HT-29 (cell line): ENCODE measurements around the gene CACNA2D1. TPM values are rescaled to one million over a fixed set of nuclear protein-coding genes. Genes with fewer than 3 reads are reported as not detected.
A peak's percentile ranks its signal among the peaks of the same experiment; 100 is the strongest.

ENCODE experiments used
- DNase-seq: peaks from one replicate; pipeline ENCODE4 v3.0.0-alpha.2; 2015; ENCODE audit warnings: low spot score
- total RNA-seq: library from RNA; depleted of rRNA; stranded (reverse); fragments of >200 nt; shearing (Covaris generic); gene quantifications from 2 replicates; pipeline ENCODE4 v1.2.3, GENCODE V29; 2014

Gene CACNA2D1
- total RNA-seq, 1 experiment from 2014 or later: not detected

DNA sequence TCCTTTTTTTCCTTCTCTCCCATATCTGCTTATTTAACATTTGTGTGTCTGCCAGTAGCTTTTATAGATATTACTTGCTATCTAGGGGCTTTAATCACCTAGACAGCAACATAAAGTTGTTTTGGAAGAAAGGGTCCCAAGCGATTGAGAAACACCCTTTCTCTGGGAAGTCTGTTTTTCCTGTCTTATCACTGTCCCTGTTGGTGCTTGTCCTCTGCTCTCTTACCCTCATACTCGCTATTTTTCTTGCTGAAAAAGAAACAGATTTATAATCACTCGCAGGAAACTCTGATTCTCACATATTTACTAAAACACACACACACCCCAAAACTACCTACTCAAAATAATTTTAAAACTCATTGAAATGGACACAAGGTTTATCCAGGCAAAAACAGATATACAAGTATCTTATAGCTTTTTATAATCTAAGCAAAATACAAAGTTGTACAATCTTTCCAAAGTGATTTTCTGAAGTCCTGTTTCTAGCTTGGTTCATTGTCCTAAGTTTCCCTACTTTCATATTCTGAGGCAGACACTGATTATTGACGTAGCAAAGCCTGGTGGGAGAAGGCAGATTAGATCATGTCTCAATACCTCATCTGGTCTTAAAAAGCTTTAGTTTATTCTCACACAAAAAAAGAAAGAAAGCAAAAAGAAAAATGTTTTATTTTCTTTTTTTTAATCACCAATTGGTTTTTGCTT is 157.3 kb downstream of the CACNA2D1 start:
- no peak for DNase-seq

DNA sequence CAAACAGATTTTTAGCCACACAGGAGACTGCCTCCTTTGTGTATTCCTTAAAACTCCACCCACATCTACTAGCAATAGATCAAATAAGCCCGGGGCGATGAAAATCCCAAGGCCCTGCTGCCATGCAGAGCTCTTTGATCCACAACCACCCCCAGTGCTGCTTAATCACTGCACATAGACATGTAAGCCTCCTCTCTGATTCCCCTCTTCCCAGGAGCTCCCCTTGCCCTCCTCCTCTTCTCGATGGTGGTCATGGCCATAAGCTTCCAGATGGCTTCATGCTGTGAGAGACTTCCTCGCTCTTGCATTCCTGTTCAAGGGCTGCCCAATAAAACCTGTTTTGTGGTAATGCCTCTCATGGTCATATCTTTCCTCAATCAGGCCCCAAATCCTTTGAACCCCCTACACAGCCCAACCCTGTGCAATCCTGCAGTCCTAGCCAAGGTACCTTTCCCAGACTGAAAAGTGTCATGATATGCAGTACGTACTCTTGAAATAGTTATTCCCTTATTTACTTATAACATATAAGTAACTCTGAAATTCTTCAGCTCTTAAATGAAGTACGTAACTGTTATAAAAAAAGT is 158.5 kb downstream of the CACNA2D1 start:
- DNase-seq: no peak

DNA sequence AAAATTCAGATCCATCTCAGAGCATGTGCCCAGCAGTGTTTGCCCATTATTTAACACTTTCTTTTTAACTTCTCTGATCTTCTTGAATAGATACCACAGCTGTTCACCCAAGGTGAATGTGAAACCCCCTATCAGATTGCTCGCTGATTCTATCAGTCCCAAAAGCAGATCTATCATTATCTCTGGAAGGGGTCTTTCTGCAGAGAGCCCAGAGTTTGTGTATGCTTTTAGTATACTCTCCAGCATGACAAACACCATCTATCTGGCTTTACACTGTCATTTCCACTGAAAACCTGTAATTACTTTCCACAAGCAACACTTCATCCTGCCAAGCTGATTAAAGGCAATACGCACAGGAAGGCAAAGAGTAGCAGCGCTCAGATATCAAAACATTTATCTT is 168.2 kb downstream of the CACNA2D1 start:
- DNase-seq: no peak

DNA sequence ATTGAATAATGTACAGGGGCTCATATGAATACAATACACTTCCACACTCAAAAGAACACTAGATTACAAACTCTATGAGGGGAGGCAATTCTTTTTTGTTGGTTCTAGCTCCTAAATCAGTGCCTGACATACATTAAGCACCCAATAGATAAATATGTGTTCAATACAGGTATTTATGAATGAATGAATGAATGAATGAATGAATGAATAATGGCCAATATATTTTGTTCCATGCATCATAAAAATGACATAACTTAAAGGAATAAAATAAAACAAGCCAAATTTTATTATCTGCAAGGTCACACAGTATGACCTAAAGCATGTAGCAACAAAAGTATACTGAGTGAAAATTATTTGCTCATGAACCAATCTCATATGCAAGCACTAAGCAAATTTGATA is 168.9 kb downstream of the CACNA2D1 start:
- DNase-seq: no peak

DNA sequence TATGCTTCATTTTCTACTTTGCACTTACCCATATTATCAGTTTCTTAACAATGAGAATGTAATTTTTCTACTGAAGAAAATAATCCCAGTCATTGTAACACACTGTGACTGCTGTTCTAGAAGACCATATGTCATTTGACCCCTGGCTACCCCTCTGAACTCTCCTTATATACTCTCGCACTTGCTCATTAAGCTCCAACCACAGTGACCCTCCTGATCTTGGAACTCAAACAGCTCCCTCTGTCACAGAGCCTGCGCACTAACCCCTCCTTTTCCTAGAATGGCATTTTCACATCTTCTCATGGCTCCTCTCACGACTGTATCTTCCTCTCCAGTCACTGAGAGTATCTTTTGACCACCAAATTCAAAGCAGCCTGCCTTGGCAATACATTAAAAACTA is 169.7 kb downstream of the CACNA2D1 start:
- DNase-seq: no peak

DNA sequence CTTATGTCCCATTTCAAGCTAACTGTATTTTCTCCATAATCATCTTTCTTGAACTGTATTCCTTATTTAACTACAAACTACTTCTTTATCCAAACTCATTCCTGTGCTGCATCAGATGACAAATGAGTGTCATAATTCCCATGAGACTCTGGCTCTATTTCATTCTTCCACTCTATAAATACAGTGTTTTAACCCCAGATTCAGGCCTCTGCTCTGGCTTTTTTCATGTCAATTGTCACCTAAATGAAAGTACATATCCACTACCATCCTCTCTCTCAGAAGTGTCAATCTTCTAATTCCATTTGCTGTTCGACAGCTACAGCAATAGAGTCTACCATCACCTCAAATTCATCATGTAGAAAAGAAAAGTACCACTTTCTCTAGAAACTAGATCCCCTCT is 172.7 kb downstream of the CACNA2D1 start:
- DNase-seq: no peak

DNA sequence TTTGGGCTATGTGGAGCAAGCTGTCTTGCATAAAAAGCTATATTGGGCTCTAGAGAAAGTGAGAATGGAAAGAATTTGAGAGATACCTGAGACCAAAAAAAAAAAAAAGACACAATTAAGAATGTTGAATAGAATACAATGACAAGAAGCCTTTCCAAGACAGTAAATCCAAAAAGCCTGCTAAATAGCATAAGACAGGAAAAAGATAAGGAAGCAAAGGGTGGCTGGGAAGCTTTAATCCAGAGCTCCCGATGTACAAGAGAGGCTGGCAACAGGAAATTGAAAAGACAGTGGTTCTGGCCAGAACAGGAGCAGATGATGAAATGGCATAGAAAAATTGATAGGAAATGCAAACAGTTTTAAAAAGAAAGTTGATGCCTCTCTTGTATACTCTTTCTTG is 174.9 kb downstream of the CACNA2D1 start:
- DNase-seq: no peak

DNA sequence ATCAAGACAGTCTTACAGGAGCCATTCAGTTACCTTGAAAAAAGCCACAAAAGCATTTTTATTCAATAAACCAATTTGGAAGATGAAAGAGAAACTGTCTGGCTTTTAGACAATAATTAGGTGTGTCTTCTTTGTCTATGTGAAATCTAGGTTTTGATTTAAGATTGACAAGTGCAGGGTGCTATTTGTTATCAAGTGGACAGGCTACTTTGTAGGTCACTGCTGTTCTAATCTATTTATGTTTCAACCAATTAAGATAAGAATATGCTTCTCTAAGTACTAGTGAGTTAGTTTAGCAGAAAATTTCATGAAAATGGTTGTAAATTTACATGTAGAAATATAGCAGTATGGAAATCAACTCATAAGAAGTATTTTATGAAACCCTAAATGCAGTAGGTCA is 177.5 kb downstream of the CACNA2D1 start:
- no peak for DNase-seq

DNA sequence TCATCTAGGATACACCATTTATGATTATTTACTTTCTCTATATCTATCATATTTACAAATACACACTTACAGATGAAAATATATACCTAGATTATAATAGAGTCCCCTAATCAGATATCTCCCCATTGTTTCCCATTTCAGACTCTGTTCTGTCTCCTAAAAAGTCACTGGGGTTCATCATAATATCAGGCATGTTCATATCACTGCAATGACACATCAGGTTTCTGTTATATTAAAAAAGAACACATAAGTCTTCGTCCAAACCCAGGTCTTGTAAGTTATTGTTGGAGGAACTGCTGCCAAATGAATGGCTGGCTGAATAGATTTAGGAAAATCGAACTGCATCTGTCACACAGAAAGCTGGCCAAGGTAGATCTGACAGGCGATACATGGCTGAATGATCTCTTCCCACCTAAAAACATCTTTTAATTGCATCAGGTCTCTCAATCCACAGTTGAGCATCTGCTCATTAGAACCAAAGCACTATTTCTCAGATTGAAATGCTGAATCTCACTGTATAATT is 178.7 kb downstream of the CACNA2D1 start:
- DNase-seq: no peak

DNA sequence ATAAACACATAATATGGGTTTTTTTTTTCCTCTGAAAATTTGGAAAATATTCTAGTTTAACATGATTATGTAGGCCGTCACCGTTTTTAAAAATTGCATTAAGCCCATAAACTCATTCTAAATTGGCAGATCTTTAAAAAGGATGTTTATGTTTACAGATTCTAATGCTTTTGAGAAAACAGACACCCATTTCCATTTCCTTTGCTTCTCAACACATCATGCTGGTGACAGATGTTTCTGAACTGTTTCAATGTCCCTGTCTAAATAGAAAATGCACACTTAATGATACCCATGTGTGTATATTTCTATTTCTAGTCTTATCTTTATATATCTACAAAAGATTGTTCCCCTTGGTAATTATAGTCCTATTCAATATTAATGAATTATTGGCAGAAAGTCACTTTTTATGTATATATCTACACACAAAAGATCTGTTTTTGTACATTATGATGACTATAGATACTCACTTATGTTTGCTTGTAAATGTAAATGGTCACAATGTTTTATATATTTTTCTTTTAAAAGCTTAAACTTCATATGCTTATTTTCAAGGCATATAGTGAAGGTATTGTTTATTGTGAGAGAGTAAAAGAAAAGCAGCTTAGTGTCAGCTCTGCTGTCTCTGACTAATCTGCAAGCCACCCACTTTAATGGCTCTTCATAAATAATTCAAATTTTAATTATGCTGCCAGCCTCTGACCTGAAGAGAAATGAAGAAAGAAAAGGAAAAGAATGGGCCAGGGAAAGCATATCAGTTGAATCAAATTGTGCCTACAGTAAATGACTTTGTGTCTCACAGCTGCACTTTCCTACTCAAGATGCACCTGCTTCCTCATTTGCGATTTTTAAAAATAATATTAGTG is 179.4 kb downstream of the CACNA2D1 start:
- no peak for DNase-seq

DNA sequence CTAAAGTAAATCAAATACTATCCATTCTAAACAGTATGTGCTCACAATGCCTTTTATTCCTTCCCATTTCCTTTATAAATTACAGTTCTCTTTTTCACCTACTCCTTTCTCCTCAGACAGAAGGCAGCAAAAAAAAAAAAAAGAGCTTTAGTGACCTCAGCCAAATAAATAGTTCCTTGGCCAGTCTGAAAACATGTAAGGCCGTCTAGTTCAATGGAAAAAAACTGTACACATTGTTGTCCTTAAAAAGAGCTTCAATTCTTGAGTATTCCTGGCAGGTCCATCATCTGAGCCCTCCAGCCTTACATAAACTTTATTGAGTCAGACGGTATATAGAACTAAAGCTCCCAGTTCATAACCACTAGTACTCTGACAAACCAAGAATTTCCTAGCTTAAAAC is 185.4 kb downstream of the CACNA2D1 start:
- no peak for DNase-seq

DNA sequence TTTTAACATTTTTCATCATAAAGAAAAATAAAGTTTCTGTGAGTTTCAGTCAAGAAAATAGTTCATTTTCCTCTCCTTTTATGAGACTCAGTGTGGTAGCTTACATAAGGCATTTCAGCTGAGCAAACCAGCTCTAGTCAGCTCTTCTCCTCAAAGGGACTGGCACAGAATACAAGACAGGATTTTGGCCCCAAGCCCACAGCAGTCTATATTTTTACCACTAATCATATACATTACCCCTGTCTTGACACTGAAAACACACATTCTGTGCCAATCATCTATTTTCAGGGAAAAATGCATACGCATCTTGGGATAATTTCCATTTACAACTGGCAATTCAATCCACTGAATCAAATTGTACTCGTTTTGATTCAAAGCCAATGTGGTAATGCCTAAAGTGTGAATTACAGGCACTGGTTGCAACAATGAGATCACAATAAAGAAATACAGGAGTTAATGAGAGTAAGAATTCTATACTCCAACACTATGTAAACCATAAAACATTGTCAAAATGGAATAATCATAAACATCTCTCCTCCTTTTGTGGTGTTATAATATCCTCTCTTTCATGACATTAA is 186.4 kb downstream of the CACNA2D1 start:
- no peak for DNase-seq

DNA sequence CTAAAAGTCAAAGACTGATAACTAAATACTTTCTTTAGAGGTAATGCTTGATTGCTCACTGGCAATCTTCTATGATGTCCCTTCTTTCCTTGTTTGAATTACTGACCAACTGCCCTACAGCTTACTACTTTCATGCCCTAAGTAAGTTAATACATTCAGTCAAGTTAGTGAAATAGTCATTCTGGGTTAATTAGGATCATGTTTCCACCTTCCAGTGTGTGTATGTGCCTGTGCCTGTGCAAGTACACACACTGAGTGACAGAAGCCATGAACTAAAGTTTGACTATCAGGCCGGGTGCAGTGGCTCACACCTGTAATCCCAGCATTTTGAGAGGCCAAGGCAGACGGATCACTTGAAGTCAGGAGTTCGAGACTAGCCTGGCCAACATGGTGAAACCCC is 187.9 kb downstream of the CACNA2D1 start:
- DNase-seq: no peak

DNA sequence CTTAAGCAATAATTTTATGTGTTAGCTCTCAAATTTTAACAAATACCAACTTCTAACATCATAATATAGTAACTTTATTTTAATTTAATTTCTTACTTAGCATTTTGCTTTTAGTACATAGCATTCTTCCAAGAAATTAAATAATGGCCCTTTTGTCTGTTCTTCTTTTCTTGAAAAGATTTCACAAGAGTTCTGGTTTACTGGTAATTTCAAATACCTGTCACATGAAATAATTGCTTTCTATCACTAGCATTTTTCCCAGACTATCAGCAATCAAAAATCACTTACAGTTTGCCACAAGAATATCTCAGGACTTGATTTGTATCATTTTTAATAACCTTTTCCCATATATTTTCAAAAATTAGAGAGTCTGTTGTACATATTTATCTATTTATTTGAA is 193.0 kb downstream of the CACNA2D1 start:
- DNase-seq: no peak

DNA sequence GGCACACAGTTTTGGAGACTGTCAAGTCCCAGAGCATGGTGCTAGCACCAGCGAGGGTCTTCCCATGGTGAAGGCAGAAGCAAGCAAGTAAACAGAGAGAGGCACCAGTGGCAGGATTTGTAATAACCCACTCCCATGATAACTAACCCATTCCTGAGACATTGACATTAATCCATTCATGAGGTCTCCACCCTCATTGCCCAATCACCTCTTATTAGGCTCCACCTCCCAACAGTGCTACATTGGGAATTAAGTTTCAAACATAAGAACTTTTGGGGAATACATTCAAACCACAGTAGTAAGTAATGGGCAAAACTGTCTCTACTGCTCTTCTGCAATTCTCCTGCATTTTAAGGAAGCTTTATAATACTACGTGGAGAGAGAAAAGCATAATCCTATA is 193.6 kb downstream of the CACNA2D1 start:
- no peak for DNase-seq

DNA sequence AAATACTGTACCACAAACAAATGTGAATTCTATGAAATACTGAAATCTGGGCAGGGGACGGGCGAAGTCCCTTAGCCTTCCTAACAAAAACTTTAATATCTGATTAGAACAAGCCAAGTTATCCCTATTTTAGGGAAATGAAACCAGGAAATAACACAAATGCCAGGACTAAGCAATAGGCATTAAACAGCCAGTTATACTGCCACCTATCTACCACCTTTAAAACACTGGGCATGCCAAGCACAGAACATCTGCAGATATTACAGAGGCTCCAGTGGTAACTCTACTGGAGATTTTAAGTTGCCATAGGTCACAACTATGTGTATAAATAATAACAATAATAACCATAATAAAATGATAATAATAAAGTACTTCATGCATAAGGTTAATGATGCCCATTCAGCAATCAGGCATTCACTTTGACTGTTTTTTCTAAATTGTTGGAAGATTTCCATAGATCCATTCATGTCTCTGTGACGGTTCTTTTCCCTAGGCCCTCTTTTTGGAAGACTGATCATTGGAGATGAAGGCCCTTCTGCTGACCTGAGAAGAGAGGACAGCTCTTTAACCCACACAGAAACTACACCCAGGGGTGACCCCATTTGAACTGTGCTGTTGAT is 195.7 kb downstream of the CACNA2D1 start:
- peak; percentile 50 for DNase-seq

DNA sequence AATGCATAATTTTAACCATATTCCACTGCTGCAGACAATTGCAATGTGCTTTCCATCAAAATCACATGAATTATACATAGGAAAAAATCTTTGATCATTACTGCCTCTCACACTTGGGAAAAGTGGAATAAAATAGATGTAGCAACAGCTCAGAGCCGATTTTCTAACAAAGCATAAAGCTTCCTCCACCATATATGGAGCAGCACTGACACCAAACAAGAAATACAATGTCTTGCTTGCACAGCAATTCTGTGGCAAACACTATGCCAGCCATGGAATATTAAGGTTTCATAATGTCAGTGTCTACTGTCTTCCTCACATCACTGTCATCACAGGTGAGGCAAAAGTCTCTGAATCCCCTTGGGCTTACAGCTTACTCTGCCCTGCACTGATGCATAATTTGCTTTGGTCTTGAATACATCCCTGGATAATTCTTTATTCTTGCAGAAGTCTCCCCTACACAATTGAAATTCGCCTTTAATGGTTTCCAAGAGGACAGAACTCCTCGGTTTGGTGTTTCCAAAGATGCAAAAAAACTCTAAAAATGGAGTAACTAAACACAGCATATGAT is 198.5 kb downstream of the CACNA2D1 start:
- no peak for DNase-seq

DNA sequence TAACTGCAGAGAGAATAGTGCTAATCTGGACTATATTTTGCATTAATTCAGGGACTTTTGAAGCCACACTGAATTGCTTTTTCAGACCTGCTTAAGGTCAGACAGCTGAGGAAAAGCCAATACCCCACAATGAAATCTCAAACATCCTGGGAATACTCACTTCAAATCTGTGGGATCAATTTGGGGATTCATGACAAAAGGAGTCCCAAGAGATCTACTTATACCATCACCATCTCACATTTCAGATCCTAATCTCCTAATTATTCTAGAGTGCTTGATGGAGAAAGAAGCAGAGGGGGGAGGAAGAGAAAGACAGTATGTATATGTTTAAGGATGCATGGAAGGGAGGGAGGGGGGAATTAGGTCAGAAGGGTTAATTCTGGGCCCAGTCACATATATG is 202.2 kb downstream of the CACNA2D1 start:
- DNase-seq: no peak

DNA sequence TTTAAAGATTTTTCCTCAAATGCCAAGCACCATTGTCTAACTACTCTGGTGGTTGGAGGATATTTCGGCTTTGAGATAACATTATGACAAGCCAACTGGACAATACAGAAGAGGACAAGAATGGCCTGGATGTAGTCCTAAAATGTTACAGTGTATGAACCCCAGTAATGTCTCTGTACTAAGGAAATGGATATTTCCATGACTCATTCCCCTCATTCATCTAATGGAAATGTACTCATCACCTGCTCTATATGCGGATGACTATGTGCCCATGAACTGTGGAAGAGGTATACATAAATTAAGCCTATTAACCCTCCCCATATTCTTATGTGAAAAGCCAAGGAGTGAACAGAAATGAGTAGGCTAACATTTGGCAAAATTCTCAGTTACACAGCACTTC is 207.9 kb downstream of the CACNA2D1 start:
- no peak for DNase-seq

DNA sequence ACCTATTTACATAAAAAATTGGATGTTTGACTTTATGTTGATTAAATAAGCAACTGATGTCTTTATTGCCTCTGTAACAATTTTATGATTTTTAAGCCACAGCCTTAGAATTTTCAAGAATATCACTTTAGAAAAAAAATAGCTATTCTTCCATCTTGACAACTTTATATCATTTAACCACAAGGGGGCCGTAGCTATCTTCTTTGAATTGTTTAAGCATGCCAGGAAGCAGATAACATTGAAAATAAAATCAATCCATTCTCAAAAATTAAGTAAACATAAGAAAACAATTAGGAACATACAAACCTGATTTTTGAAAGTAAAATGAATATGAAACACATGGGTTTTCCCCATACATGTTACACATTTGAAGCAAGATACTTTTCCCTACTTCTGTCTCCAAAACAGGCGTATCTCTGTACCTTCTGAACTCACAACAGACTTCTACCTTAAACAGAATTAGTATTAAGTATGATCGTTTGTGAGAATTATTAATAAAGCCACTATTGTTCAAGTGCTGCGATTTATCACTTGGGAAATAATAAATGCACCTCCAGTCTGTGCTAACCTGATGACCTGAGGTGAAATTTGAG is 209.0 kb downstream of the CACNA2D1 start:
- DNase-seq: peak; percentile 73
